ENCODE measurements around the gene SFRP2. TPM values are rescaled to one million over a fixed set of nuclear protein-coding genes. Genes with fewer than 3 reads are reported as not detected.
A peak's percentile ranks its signal among the peaks of the same experiment; 100 is the strongest.

The SFRP2 gene
- total RNA-seq, 1 experiment from 2014 or later, result not detected

DNA sequence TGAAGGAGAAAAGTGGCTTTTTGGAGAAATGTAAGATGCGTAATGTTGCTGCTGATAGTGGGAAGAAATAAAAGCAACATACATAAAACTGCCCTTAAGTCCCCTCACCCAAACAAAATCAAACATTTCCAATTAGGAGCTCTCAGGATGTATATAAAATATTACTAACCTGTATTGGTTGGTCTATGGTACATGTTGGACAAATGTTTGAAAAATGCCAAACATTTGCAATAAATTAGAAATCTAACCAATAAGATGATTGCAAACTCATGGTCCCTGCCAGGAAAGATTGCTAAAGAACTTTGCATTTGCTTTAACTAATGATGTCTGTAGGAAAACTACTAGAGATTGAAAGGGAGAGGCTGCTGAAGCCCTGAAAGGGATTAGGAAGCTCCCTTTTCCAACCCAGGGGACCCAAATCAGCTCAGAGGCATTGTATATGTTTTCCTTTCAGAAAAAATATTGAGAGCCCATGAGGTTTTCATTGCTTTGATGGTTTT lies 1.8 kb downstream of the SFRP2 start:
- H3K9me2 ChIP-seq (ENCODE audit: insufficient read depth), result no peaks in the 10 kb centered on the region

GRCh38 chr4:153785910-153786721 lies 2.8 kb downstream of the SFRP2 start:
- BruUV-seq (replicated peaks), result no TSS peak
- no peaks in the 10 kb centered on the region for H3K9me2 ChIP-seq (ENCODE audit: insufficient read depth)
- H3K4me3 ChIP-seq, result no peak overlapping the region
- TF ChIP-seq CTCF (conservative IDR thresholded peaks at IDR 0.05) (peak; percentile 53; the same call in 1 of the 2 replicates), EZH2 (IDR thresholded peaks at IDR 0.05; ENCODE audit: low read depth) (no peak)
- CTCF ChIA-PET, result interaction anchor here (0.6 to 0.7 kb wide), 3 partner anchors 141 to 744 kb away, joined by 5 to 12 read pairs (median 12); no protein-coding TSS in a partner anchor
- no peak overlapping the region for H2AFZ ChIP-seq
- no peaks in the 10 kb centered on the region for H4K20me1 ChIP-seq (ENCODE audit: insufficient read depth)
- H3K79me2 ChIP-seq (ENCODE audit: low read depth), result no peaks in the 10 kb centered on the region
- H3K36me3 ChIP-seq (ENCODE audit: low read depth), result no peaks in the 10 kb centered on the region
- H3K4me1 ChIP-seq (replicated peaks; ENCODE audit: insufficient read depth), result 0 out of 2 replicates have a peak, but pooled peaks cover 8% of the 10 kb centered on the region
- no peaks in the 10 kb centered on the region for H3K27me3 ChIP-seq (ENCODE audit: insufficient read depth, low read depth)
- DNase-seq, result no peak
- no peaks in the 10 kb centered on the region for H3K9me3 ChIP-seq (ENCODE audit: insufficient read depth, low read depth)
- intact Hi-C loops (cut with micrococcal nuclease; ENCODE audit: unreplicated experiment), result loop anchor here (5.0 to 10.0 kb wide), 2 partner anchors 526 to 769 kb away; partner anchors contain the start of gene PLRG1
- H3K27ac ChIP-seq, result no peak overlapping the region
- POLR2A ChIA-PET (ENCODE audit: unreplicated experiment), result no interaction called here
- no peak overlapping the region for H3K4me2 ChIP-seq
- H3F3A ChIP-seq (ENCODE audit: insufficient read depth, low read depth), result no peaks in the 10 kb centered on the region

More for the DNA sequence above, 1.8 kb downstream of the SFRP2 start:
- no TSS peak for BruUV-seq (replicated peaks)
- Histone ChIP-seq H4K20me1 (ENCODE audit: insufficient read depth) (no peaks in the 10 kb centered on the region), H2AFZ (no peak overlapping the region), H3K4me3 (no peak overlapping the region), H3K4me1 (replicated peaks; ENCODE audit: insufficient read depth) (0 out of 2 replicates have a peak, but pooled peaks cover 5% of the 10 kb centered on the region), H3K36me3 (ENCODE audit: low read depth) (no peaks in the 10 kb centered on the region), H3K9me3 (ENCODE audit: insufficient read depth, low read depth) (no peaks in the 10 kb centered on the region), H3K27me3 (ENCODE audit: insufficient read depth, low read depth) (no peaks in the 10 kb centered on the region), H3K27ac (no peak overlapping the region), H3F3A (ENCODE audit: insufficient read depth, low read depth) (no peaks in the 10 kb centered on the region), H3K79me2 (ENCODE audit: low read depth) (no peaks in the 10 kb centered on the region), H3K4me2 (no peak overlapping the region)
- CTCF ChIA-PET, result no interaction called here
- POLR2A ChIA-PET (ENCODE audit: unreplicated experiment), result no interaction called here
- intact Hi-C loops (cut with micrococcal nuclease; ENCODE audit: unreplicated experiment), result loop anchor here (5.0 to 10.0 kb wide), 2 partner anchors 525 to 768 kb away; partner anchors contain the start of gene PLRG1
- TF ChIP-seq CTCF (conservative IDR thresholded peaks at IDR 0.05) (no peak), EZH2 (IDR thresholded peaks at IDR 0.05; ENCODE audit: low read depth) (no peak)
- no peak for DNase-seq

GRCh38 chr4:153784166-153784699 lies 4.7 kb downstream of the SFRP2 start:
- no peaks in the 10 kb centered on the region for H3K79me2 ChIP-seq (ENCODE audit: low read depth)
- no peaks in the 10 kb centered on the region for H3K27me3 ChIP-seq (ENCODE audit: insufficient read depth, low read depth)
- H3K27ac ChIP-seq, result no peak overlapping the region
- no peak overlapping the region for H3K4me2 ChIP-seq
- DNase-seq, result no peak
- TF ChIP-seq EZH2 (IDR thresholded peaks at IDR 0.05; ENCODE audit: low read depth) (no peak), CTCF (conservative IDR thresholded peaks at IDR 0.05) (no peak)
- H2AFZ ChIP-seq, result no peak overlapping the region
- intact Hi-C loops (cut with micrococcal nuclease; ENCODE audit: unreplicated experiment), result loop anchor here (10.0 kb wide), 1 partner anchor 771 kb away; the partner anchor contains the start of gene PLRG1
- H3K4me1 ChIP-seq (replicated peaks; ENCODE audit: insufficient read depth), result 0 out of 2 replicates have a peak, but pooled peaks cover 8% of the 10 kb centered on the region
- H3K9me3 ChIP-seq (ENCODE audit: insufficient read depth, low read depth), result no peaks in the 10 kb centered on the region
- POLR2A ChIA-PET (ENCODE audit: unreplicated experiment), result no interaction called here
- no peaks in the 10 kb centered on the region for H4K20me1 ChIP-seq (ENCODE audit: insufficient read depth)
- H3K9me2 ChIP-seq (ENCODE audit: insufficient read depth), result no peaks in the 10 kb centered on the region
- no peak overlapping the region for H3K4me3 ChIP-seq
- BruUV-seq (replicated peaks), result no TSS peak
- CTCF ChIA-PET, result no interaction called here
- no peaks in the 10 kb centered on the region for H3K36me3 ChIP-seq (ENCODE audit: low read depth)
- H3F3A ChIP-seq (ENCODE audit: insufficient read depth, low read depth), result no peaks in the 10 kb centered on the region
